Smooth muscle cell (in vitro differentiated cells): Measurements from ENCODE around the gene SUGCT. TPM values are rescaled to one million over a fixed set of nuclear protein-coding genes. Genes with fewer than 3 reads are reported as not detected.

Source experiments
- DNase-seq: peaks from one replicate; lab custom pipeline; 2025; ENCODE audit not compliant: unreplicated experiment; lab: John Stamatoyannopoulos, UW
- H2AFZ ChIP-seq: fragments of 200-600 bp; sonication (generic); 2 replicates; pipeline ENCODE4 v1.6.0; 2016; ENCODE audit warnings: antibody characterized with exemption, low read depth, mild to moderate bottlenecking
- H3F3A ChIP-seq: fragments of 200-600 bp; sonication (generic); 2 replicates; pipeline ENCODE4 v1.6.0; 2017; ENCODE audit warnings: antibody characterized with exemption, low read depth
- H3K27ac ChIP-seq: fragments of 200-600 bp; sonication (generic); 2 replicates; pipeline ENCODE4 v1.5.1; 2016; ENCODE audit warnings: low read depth, mild to moderate bottlenecking
- H3K27me3 ChIP-seq: fragments of 200-600 bp; sonication (generic); 2 replicates; pipeline ENCODE4 v1.6.1; 2016; ENCODE audit warnings: low read depth, mild to moderate bottlenecking
- H3K36me3 ChIP-seq: fragments of 200-600 bp; sonication (generic); 2 replicates; pipeline ENCODE4 v1.5.1; 2016; ENCODE audit warnings: low read depth
- H3K4me1 ChIP-seq: fragments of 200-600 bp; sonication (generic); 2 replicates; pipeline ENCODE4 v1.5.1; 2016; ENCODE audit warnings: low read depth
- H3K4me2 ChIP-seq: fragments of 200-600 bp; sonication (generic); 2 replicates; pipeline ENCODE4 v1.6.0; 2016; ENCODE audit warnings: mild to moderate bottlenecking
- H3K4me3 ChIP-seq: fragments of 200-600 bp; sonication (generic); 2 replicates; pipeline ENCODE4 v1.5.1; 2016; ENCODE audit warnings: mild to moderate bottlenecking
- H3K79me2 ChIP-seq: fragments of 200-600 bp; sonication (generic); 2 replicates; pipeline ENCODE4 v1.6.0; 2016; ENCODE audit warnings: low read depth, mild to moderate bottlenecking
- H3K9ac ChIP-seq: fragments of 200-600 bp; sonication (generic); 2 replicates; pipeline ENCODE4 v1.6.0; 2016; ENCODE audit warnings: low read depth
- H3K9me3 ChIP-seq: fragments of 200-600 bp; sonication (generic); replicated peaks from 2 replicates; pipeline ENCODE4 v1.5.1; 2016; ENCODE audit warnings: low read depth
- H4K20me1 ChIP-seq: fragments of 200-600 bp; sonication (generic); 2 replicates; pipeline ENCODE4 v1.6.0; 2016; ENCODE audit warnings: low read depth
- WGBS: methylation state at CpG from one replicate; pipeline ENCODE4 v1.1.7; 2016; ENCODE audit warnings: low lambda C conversion rate; 5-methylcytosine and 5-hydroxymethylcytosine counted together
- polyA plus RNA-seq: library from polyadenylated mRNA; unstranded; fragments of >200 nt; fragmentation: Nextera tagmentation; extraction: Ambion mirVana; gene quantifications from 2 replicates; pipeline ENCODE4 v1.2.1, GENCODE V29; 2016
- total RNA-seq: library from RNA; depleted of rRNA; stranded (reverse); fragments of >200 nt; gene quantifications from 2 replicates; pipeline ENCODE4 v1.2.3, GENCODE V29; 2014
- TF ChIP-seq, protein P1 (sequence below): fragments of 200-600 bp; sonication (generic); IDR thresholded peaks from 2 replicates; pipeline ENCODE4 v1.5.1; 2017; ENCODE audit warnings: borderline replicate concordance, mild to moderate bottlenecking, antibody characterized with exemption; ENCODE audit not compliant: insufficient read depth, poor library complexity, severe bottlenecking

Gene SUGCT
- total and polyA plus RNA-seq, 2 experiments from 2014 or later: 16.9 to 65.8 TPM

- Histone ChIP-seq H3K4me3 (no peak overlapping the region), H3K27me3 (no peaks in the 10 kb centered on the region), H3K4me1 (no peaks in the 10 kb centered on the region), H3K36me3 (no peaks in the 10 kb centered on the region), H3K27ac (no peak overlapping the region), H3F3A (no peaks in the 10 kb centered on the region), H2AFZ (no peak overlapping the region), H3K4me2 (no peak overlapping the region), H3K9me3 (no peaks in the 10 kb centered on the region), H3K79me2 (no peaks in the 10 kb centered on the region), H3K9ac (no peak overlapping the region), H4K20me1 (no peaks in the 10 kb centered on the region)
- TF ChIP-seq, protein P1, sequence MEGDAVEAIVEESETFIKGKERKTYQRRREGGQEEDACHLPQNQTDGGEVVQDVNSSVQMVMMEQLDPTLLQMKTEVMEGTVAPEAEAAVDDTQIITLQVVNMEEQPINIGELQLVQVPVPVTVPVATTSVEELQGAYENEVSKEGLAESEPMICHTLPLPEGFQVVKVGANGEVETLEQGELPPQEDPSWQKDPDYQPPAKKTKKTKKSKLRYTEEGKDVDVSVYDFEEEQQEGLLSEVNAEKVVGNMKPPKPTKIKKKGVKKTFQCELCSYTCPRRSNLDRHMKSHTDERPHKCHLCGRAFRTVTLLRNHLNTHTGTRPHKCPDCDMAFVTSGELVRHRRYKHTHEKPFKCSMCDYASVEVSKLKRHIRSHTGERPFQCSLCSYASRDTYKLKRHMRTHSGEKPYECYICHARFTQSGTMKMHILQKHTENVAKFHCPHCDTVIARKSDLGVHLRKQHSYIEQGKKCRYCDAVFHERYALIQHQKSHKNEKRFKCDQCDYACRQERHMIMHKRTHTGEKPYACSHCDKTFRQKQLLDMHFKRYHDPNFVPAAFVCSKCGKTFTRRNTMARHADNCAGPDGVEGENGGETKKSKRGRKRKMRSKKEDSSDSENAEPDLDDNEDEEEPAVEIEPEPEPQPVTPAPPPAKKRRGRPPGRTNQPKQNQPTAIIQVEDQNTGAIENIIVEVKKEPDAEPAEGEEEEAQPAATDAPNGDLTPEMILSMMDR: no peak
- no peak for DNase-seq
- 92% methylated on average over 4 of the region's 4 CpGs for WGBS
Measured at GRCh38 chr7:40775877-40776276, 641.1 kb downstream of the SUGCT start.

DNA sequence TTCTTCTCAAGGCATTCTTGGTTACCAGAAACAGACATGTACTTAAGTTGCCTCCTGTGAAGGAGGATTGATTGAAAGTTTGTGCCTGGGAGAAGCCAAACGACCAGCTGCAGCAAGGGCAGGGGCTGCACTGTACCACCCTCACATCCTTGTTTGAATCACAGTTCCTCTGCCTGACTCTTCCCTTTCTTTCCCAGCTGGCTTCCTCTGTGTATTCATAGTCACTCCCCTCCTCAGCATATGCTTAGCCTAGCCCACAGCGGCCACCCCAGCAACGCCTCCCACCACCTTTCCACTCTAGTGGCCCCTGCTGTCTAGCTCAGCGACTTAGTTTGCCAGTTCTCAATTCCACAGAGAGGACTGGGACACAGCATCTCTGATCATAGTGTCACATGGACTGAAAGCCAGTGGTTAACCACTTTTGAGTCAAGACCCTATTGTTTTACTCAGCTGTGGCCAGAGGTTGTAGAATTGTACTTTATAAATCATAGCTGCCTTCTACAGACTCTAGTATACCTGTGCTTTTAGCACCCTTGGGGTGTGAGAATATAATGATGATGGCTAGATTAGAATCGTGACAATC, 643.0 kb downstream of the SUGCT start:
- TF ChIP-seq, protein P1: no peak
- whole genome bisulfite sequencing: 87% methylated on average over 5 of the region's 5 CpGs
- Histone ChIP-seq H3K36me3 (no peaks in the 10 kb centered on the region), H4K20me1 (no peaks in the 10 kb centered on the region), H3F3A (no peaks in the 10 kb centered on the region), H3K27ac (no peak overlapping the region), H2AFZ (no peak overlapping the region), H3K4me3 (no peak overlapping the region), H3K79me2 (no peaks in the 10 kb centered on the region), H3K27me3 (no peaks in the 10 kb centered on the region), H3K9ac (no peak overlapping the region), H3K4me1 (no peaks in the 10 kb centered on the region), H3K4me2 (no peak overlapping the region), H3K9me3 (no peaks in the 10 kb centered on the region)
- no peak for DNase-seq

GRCh38 chr7:40780460-40780859, 645.7 kb downstream of the SUGCT start:
- no peaks in the 10 kb centered on the region for H3K4me1 ChIP-seq
- no peaks in the 10 kb centered on the region for H3K9me3 ChIP-seq
- H3K36me3 ChIP-seq: no peaks in the 10 kb centered on the region
- H3K79me2 ChIP-seq: no peaks in the 10 kb centered on the region
- no peak overlapping the region for H3K27ac ChIP-seq
- no peak overlapping the region for H3K4me3 ChIP-seq
- no peaks in the 10 kb centered on the region for H3F3A ChIP-seq
- H3K4me2 ChIP-seq: no peak overlapping the region
- no peaks in the 10 kb centered on the region for H4K20me1 ChIP-seq
- H2AFZ ChIP-seq: no peak overlapping the region
- TF ChIP-seq, protein P1: no peak
- H3K9ac ChIP-seq: no peak overlapping the region
- H3K27me3 ChIP-seq: no peaks in the 10 kb centered on the region
- DNase-seq: no peak
- 91% methylated on average over 1 of the region's 1 CpG for WGBS

GRCh38 chr7:40782836-40783235, 648.0 kb downstream of the SUGCT start:
- no peak overlapping the region for H2AFZ ChIP-seq
- H3K4me1 ChIP-seq: no peaks in the 10 kb centered on the region
- H3K79me2 ChIP-seq: no peaks in the 10 kb centered on the region
- TF ChIP-seq, protein P1: no peak
- no peaks in the 10 kb centered on the region for H3F3A ChIP-seq
- no peaks in the 10 kb centered on the region for H3K9me3 ChIP-seq
- no peak overlapping the region for H3K4me3 ChIP-seq
- H3K27ac ChIP-seq: peak overlapping the region; percentile 36
- DNase-seq: no peak
- WGBS: 71% methylated on average over 2 of the region's 2 CpGs
- no peak overlapping the region for H3K9ac ChIP-seq
- H3K27me3 ChIP-seq: no peaks in the 10 kb centered on the region
- no peaks in the 10 kb centered on the region for H3K36me3 ChIP-seq
- H4K20me1 ChIP-seq: no peaks in the 10 kb centered on the region
- no peak overlapping the region for H3K4me2 ChIP-seq
